ENCODE data around the gene SRSF5. TPM values are rescaled to one million over a fixed set of nuclear protein-coding genes. Genes with fewer than 3 reads are reported as not detected.

SRSF5 gene
- total and polyA plus RNA-seq, 3 experiments from 2014 or later, result 291 to 1,226 (median 307) TPM

GRCh38 chr14:69819607-69820006 lies 52.7 kb downstream of the SRSF5 start:
- no peak overlapping the region for H3K4me3 ChIP-seq (ENCODE audit: low read length)
- H3K9me3 Mint-ChIP-seq, result no peaks in the 10 kb centered on the region
- no peak overlapping the region for H3K27ac Mint-ChIP-seq
- H3K27me3 ChIP-seq (ENCODE audit: insufficient read depth, low read length, poor library complexity, severe bottlenecking), result no peaks in the 10 kb centered on the region
- no peak overlapping the region for H3K27ac ChIP-seq (ENCODE audit: low read depth, low read length)
- H3K4me3 Mint-ChIP-seq, result no peak overlapping the region
- H3K36me3 ChIP-seq (ENCODE audit: insufficient read depth, low read length), result no peaks in the 10 kb centered on the region
- no peaks in the 10 kb centered on the region for H3K36me3 Mint-ChIP-seq
- ChIA-PET CTCF (no interaction called here), POLR2A (no interaction called here)
- peaks cover 4 to 12% of the 10 kb centered on the region in 2 donors for H3K27me3 Mint-ChIP-seq
- H3K4me1 Mint-ChIP-seq, result peaks cover 3 to 5% (median 4%) of the 10 kb centered on the region in 3 donors
- H3K9me3 ChIP-seq (ENCODE audit: low read length), result no peaks in the 10 kb centered on the region
- no peak for DNase-seq
- no peaks in the 10 kb centered on the region for H3K4me1 ChIP-seq (ENCODE audit: insufficient read depth, low read length)

GRCh38 chr14:69820991-69821390 lies 54.0 kb downstream of the SRSF5 start:
- H3K4me3 ChIP-seq (ENCODE audit: low read length), result no peak overlapping the region
- Mint-ChIP-seq H3K27ac (no peak overlapping the region), H3K4me3 (no peak overlapping the region), H3K9me3 (no peaks in the 10 kb centered on the region), H3K27me3 (peaks cover 4 to 12% of the 10 kb centered on the region in 2 donors), H3K4me1 (peaks cover 3 to 5% (median 4%) of the 10 kb centered on the region in 3 donors), H3K36me3 (no peaks in the 10 kb centered on the region)
- POLR2A ChIA-PET, result no interaction called here
- no peak overlapping the region for H3K27ac ChIP-seq (ENCODE audit: low read depth, low read length)
- no peaks in the 10 kb centered on the region for H3K4me1 ChIP-seq (ENCODE audit: insufficient read depth, low read length)
- H3K27me3 ChIP-seq (ENCODE audit: insufficient read depth, low read length, poor library complexity, severe bottlenecking), result no peaks in the 10 kb centered on the region
- DNase-seq, result no peak
- CTCF ChIA-PET, result interaction anchor here (0.7 to 1.0 kb wide), 2 partner anchors 207 to 1064 kb away, joined by 3 to 4 read pairs; no protein-coding TSS in a partner anchor
- H3K36me3 ChIP-seq (ENCODE audit: insufficient read depth, low read length), result no peaks in the 10 kb centered on the region
- H3K9me3 ChIP-seq (ENCODE audit: low read length), result no peaks in the 10 kb centered on the region

Other genes starting within 250 kb of the SRSF5 start
- not detected for gene CCDC177, start 192.3 kb upstream of the SRSF5 start, total RNA-seq
- gene CCDC177, start 192.3 kb upstream of the SRSF5 start, polyA plus RNA-seq, result not detected
- 10 to 100 TPM; 51.4 to 53.9 TPM for gene SUSD6, start 155.5 kb upstream of the SRSF5 start, total RNA-seq
- 9.3 TPM for gene SUSD6, start 155.5 kb upstream of the SRSF5 start, polyA plus RNA-seq
- gene SLC10A1, start 30.1 kb downstream of the SRSF5 start, total RNA-seq, result not detected
- gene SLC10A1, start 30.1 kb downstream of the SRSF5 start, polyA plus RNA-seq, result not detected
- gene SMOC1, start 112.3 kb downstream of the SRSF5 start, total RNA-seq, result not detected
- gene SMOC1, start 112.3 kb downstream of the SRSF5 start, polyA plus RNA-seq, result not detected